ENCODE data around the gene MRPS27. TPM values are rescaled to one million over a fixed set of nuclear protein-coding genes. Genes with fewer than 3 reads are reported as not detected.

The MRPS27 gene
- total and polyA plus RNA-seq, 2 of the 4 experiments (the other 2 are of a cell fraction): 46.9 to 90.5 TPM

DNA sequence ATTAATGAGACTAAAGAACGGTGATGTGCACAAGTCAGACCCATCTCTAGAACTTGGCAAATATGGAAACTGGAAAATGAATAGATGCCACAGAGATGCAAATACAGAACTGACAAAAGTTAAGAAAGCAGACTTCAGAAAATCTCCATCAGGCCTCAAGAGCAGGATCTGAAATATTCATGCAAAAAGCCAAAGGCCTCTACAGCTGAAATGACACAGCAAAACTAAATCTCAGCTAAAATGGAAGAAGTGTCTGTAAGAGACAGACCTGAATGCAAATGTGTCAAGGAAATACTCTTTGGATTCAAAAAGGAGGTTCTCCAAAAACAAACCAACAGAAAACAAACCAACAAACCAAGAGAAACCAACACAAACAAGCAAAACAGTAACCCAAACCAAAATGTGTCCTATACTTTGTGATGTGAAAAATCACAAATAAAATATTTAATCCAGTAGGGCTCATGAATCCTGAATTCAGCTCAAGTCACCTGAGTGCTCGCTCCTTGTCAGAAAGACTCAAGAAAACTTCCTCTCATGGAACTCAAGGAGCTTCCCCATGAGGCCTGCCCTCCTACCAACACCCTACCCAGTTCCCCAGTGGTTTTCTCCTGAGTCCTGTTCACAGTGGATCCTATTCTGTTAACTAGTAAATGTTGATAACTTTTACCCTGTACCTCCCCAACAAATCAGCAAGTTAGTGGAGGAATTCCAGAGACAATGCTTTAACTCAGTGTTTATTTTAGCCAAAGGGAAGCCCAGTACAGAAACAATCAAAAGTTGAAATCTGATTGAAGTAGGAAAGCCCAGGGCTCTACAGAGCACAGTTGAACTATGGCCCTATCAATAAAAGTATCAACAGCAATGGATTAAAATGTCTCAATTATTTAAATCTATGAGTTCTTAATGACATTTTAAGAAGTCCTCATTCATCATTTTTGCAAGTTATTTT is 14.6 kb downstream of the MRPS27 start (continued):
- TF ChIP-seq, protein P1, sequence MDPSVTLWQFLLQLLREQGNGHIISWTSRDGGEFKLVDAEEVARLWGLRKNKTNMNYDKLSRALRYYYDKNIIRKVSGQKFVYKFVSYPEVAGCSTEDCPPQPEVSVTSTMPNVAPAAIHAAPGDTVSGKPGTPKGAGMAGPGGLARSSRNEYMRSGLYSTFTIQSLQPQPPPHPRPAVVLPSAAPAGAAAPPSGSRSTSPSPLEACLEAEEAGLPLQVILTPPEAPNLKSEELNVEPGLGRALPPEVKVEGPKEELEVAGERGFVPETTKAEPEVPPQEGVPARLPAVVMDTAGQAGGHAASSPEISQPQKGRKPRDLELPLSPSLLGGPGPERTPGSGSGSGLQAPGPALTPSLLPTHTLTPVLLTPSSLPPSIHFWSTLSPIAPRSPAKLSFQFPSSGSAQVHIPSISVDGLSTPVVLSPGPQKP (IDR thresholded peaks at IDR 0.05; ENCODE audit: borderline replicate concordance, low read depth, low read length): no peak

DNA sequence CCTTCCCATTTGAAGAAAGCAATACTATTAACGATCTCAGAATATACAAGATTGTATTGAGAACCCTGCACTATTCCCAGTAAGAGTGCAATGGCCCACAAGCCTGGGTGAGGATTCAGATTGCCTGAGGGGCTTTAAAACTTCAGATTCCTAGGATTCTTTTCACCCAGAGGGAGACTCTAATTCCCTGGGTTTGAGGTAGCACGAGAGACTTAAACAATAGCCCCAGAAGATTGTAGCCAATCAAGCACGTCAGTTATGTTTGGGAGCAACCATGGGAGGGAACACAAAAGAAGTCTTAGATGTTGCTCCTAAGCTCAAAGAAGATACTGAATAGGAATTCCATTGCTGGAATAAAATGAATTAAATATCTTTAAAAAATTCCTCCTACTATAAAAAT is 17.9 kb downstream of the MRPS27 start:
- BruUV-seq (replicated peaks): no TSS peak
- in situ Hi-C loops (cut with MboI; ENCODE audit: low sequenced_read_pairs): loop anchor here (25.0 kb wide), 1 partner anchor 715 kb away; the partner anchor contains the start of gene MCCC2

More for the DNA sequence above, 17.9 kb downstream of the MRPS27 start:
- Histone ChIP-seq H2BK5ac (ENCODE audit: low read depth, low read length, poor library complexity, severe bottlenecking) (no peak overlapping the region), H4K8ac (ENCODE audit: low read depth in 2 of 2, low read length in 2 of 2) (no peak overlapping the region), H3K56ac (ENCODE audit: extremely low read depth, insufficient read depth, low read length) (no peak overlapping the region), H2BK20ac (ENCODE audit: low read depth, low read length) (no peak overlapping the region), H3K27ac (ENCODE audit: insufficient read depth, low read length) (no peak overlapping the region), H3K27me3 (ENCODE audit: control insufficient read depth, insufficient read depth, low read length) (no peaks in the 10 kb centered on the region), H3K9ac (ENCODE audit: low read depth, low read length) (no peak overlapping the region), H3K36me3 (ENCODE audit: control insufficient read depth, insufficient read depth, low read length) (no peaks in the 10 kb centered on the region), H3K9me1 (ENCODE audit: insufficient read depth, low read length) (peaks cover 3% of the 10 kb centered on the region; the same call in 1 of the 2 replicates), H2BK120ac (ENCODE audit: low read depth, low read length) (no peak overlapping the region), H3K4me1 (ENCODE audit: control insufficient read depth, insufficient read depth, low read length) (no peaks in the 10 kb centered on the region; the same call in 1 of the 2 replicates), H2AK9ac (replicated peaks; ENCODE audit: low read depth, low read length, poor library complexity) (no peak overlapping the region), H3K9me3 (ENCODE audit: control insufficient read depth, insufficient read depth, low read length) (no peaks in the 10 kb centered on the region), H3K14ac (replicated peaks; ENCODE audit: low read depth, low read length) (no peak overlapping the region), H3K23ac (ENCODE audit: low read depth, low read length) (no peak overlapping the region), H3K4ac (ENCODE audit: low read depth, low read length) (no peak overlapping the region), H2AFZ (replicated peaks; ENCODE audit: low read length, poor library complexity) (no peak overlapping the region), H2BK15ac (ENCODE audit: low read depth, low read length) (no peak overlapping the region), H3K18ac (ENCODE audit: low read depth, low read length) (no peak overlapping the region), H3K4me2 (ENCODE audit: low read depth, low read length) (no peak overlapping the region), H4K91ac (ENCODE audit: insufficient read depth, low read depth, low read length) (no peak overlapping the region), H3K4me3 (ENCODE audit: insufficient read depth, low read depth, low read length) (no peak overlapping the region), H4K5ac (ENCODE audit: low read depth, low read length) (no peak overlapping the region), H3K79me1 (ENCODE audit: low read depth in 1 of 2, low read length in 2 of 2) (peaks cover 33 to 53% of the 10 kb centered on the region in 2 experiments), H4K20me1 (ENCODE audit: insufficient read depth, low read length) (no peaks in the 10 kb centered on the region), H2AK5ac (ENCODE audit: low read depth, low read length) (no peak overlapping the region)
- dilution Hi-C loops (cut with HindIII; ENCODE audit: low sequenced_read_pairs, unreplicated experiment): no loop called here
- WGBS, 2 experiments (ENCODE audit: extremely low coverage in 2 of 2, insufficient read length in 1 of 2): no CpG with 5 or more reads among the region's 3 CpGs
- POLR2A ChIA-PET (ENCODE audit: unreplicated experiment): no interaction called here
- intact Hi-C loops (cut with micrococcal nuclease): loop anchor here (10.0 kb wide), 1 partner anchor 357 kb away; no protein-coding TSS in a partner anchor
- CTCF ChIA-PET: interaction anchor here (0.7 to 2.0 kb wide), 3 partner anchors 13 to 22 kb away, joined by 3 to 4 read pairs (median 4); no protein-coding TSS in a partner anchor
- TF ChIP-seq SMC3 (IDR thresholded peaks at IDR 0.05; ENCODE audit: low read depth, low read length) (no peak), POLR2A (IDR thresholded peaks at IDR 0.05; ENCODE audit: low read depth, low read length) (no peak), BHLHE40 (IDR thresholded peaks at IDR 0.05; ENCODE audit: low read depth, low read length) (no peak), CHD1 (IDR thresholded peaks at IDR 0.05; ENCODE audit: low read depth, low read length) (no peak), RCOR1 (IDR thresholded peaks at IDR 0.05; ENCODE audit: insufficient replicate concordance, low read length) (no peak)
- TF ChIP-seq, protein P2, sequence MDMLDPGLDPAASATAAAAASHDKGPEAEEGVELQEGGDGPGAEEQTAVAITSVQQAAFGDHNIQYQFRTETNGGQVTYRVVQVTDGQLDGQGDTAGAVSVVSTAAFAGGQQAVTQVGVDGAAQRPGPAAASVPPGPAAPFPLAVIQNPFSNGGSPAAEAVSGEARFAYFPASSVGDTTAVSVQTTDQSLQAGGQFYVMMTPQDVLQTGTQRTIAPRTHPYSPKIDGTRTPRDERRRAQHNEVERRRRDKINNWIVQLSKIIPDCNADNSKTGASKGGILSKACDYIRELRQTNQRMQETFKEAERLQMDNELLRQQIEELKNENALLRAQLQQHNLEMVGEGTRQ (IDR thresholded peaks at IDR 0.05; ENCODE audit: low read depth, low read length): no peak
- TF ChIP-seq, protein P3, sequence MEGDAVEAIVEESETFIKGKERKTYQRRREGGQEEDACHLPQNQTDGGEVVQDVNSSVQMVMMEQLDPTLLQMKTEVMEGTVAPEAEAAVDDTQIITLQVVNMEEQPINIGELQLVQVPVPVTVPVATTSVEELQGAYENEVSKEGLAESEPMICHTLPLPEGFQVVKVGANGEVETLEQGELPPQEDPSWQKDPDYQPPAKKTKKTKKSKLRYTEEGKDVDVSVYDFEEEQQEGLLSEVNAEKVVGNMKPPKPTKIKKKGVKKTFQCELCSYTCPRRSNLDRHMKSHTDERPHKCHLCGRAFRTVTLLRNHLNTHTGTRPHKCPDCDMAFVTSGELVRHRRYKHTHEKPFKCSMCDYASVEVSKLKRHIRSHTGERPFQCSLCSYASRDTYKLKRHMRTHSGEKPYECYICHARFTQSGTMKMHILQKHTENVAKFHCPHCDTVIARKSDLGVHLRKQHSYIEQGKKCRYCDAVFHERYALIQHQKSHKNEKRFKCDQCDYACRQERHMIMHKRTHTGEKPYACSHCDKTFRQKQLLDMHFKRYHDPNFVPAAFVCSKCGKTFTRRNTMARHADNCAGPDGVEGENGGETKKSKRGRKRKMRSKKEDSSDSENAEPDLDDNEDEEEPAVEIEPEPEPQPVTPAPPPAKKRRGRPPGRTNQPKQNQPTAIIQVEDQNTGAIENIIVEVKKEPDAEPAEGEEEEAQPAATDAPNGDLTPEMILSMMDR (conservative IDR thresholded peaks at IDR 0.05; ENCODE audit: low read depth, low read length): no peak
- ATAC-seq (ENCODE audit: low read depth): no peak
- DNase-seq: no peak
